Cortex of kidney (tissue), 1 donor: ENCODE measurements around the gene MICALL1.

Experiments used
- DNase-seq: peaks from one replicate; lab custom pipeline; 2025; lab: John Stamatoyannopoulos, UW

Gene MICALL1

DNA sequence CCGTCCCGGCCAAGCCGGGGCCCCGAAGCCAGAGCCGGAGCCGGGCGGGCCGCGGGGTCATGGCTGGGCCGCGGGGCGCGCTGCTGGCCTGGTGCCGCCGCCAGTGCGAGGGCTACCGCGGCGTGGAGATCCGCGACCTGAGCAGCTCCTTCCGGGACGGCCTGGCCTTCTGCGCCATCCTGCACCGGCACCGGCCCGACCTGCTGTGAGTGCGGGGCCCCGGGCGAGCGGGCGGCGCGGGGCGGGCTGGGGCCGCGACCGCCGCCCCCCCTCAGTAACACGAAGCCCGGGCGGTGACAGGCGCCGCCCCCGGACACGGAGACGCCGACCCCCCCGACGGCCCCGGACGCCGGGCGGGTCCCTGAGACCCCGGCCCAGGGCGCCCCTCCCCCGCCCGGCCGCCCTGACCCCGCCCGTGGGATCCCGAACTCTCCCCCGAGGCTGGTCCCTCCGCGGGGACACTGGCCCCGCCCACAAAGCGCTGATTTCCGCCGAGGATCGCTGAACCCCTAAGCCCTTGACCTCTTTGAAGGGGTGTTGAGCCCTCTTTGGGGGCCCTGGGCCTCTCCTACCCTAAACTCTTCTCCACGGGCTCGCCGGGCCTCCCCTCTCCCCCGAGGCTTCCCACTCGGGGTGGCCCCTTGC, 389 bp downstream of the MICALL1 start:
- no peak for DNase-seq

GRCh38 chr22:37907036-37907954, 1.2 kb downstream of the MICALL1 start:
- DNase-seq = no peak

DNA sequence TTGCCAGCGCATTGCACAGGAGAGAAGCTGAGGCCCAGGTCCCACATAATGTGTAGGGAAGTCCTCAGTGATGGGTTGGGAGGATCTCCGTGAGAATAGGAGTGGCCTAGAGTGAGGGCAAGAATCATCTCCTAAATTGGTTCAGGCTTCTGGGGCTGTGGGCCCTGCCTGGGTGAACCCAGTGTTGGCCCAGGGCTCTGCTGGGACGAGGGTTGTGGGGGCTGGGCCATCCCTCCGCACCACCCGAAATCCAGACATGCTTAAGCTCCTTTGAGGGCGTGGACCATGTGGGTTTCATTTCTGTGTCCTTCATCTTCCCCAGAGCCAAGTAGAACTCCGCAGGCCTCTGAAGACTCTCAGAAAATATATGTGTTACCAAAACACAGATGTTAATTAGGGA, 3.7 kb downstream of the MICALL1 start:
- no peak for DNase-seq

DNA sequence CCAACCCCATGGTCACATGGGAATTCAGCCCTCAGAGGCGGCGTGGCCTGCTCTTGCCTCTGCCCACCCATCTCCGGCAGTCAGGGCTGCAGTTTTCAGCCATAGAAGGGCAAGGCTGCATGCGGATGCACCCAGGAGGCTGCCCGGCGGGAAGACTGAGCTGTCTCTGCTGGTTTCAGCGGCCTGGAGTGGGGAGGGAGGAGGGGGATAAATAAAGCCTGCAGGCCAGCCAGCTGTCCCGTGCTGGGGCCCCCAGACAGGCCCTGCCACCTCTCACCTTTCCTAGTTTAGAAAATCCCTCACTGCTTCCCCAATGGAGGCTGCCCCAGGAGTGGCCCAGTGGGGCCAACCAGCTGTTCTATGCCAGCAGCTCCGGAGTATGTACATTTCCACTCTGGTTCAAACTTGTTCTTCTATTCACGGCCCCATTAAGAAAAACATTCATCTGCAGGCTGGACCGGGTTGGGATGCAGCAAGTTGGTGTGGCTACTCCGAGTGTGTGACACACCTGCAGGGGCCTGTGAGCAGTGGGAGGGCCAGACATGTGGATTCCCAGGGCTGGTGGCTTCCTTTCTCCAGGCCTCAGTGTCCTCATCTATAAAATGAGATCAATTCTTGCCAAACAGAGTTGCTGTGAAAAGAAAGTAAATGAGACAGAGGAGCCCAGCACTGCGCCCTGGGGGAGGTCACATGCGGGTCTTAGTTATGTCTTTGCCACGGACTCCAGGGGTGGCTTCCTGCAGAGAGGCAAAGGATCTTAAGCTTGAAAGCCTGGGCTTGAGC, 5.0 kb downstream of the MICALL1 start:
- DNase-seq = no peak

DNA sequence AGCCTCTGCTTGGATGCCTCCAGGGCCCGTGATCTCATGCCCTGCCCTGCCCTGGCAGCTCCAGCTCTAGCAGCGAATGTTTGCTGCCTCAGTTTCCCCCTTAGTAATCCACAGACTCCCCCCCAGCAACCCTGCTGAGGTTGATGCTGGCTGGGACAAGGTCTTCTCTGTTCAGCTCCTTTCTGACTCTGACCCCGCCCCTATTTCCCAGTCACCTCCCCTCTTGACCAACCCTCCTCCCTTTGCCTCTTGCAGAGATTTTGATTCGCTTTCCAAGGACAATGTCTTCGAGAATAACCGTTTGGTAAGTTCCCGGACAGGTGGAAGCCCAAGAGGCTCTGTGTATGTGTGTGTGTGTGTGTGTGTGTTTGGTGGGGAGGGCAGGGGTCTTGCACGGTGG, 5.6 kb downstream of the MICALL1 start:
- no peak for DNase-seq

GRCh38 chr22:37912171-37912570, 6.1 kb downstream of the MICALL1 start:
- DNase-seq = no peak

DNA sequence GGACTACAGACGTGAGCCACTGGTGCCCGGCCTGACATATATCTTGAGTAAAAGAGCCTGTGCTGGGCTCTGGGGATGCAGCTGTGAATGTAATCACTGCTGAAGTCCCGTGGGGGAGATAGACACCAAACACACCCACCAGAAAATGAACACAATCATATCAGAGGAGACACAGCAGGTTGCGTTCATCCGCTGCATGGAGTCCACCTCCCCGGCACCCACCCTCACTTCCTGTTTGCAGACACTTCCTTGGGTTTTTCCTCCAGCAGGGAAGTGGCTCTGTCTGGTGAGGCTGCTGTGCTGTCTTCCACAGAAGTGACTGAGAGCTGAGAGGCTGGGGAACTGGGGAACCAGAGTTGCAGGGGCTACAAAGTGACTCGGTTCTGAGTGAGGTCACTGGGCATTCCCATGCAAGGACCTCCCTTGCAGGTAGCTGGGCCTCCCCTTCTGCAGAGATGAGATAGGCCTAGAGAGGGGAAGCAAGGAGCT, 7.2 kb downstream of the MICALL1 start:
- DNase-seq = no peak

- DNase-seq = no peak
These were observed 10.2 kb downstream of the MICALL1 start for GRCh38 chr22:37916311-37916710.

DNA sequence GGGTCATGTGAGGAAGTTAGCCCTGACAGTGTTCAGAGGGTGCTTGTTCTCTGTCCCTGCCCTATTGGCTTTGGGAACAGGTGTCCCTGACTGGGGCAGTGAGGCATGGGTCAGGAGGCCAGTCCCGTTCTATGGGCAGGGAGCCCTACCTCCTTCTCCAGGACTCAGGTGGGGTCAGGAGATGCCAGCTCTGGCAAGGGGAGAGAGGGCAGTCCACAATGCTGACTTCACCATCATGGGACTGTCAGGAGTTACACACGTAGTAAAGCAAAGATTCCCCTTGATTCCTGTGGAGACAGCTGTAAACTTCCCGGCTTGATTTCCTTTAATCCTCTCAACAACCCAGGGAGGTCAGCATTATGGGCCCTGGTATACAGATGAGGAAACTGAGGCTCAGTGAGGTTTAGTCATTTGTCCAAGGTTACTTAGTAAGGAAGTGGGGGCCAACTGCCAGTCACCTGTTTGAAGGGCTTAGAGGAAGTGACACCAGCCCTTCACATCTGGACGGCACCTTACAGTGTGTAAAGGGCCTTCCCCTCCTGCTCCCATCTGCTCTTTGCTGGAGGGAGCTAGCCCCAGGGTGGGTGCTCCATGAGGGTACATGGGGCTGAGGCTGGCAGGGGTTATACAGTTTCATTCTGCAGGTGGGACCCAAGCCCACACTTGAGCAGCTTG, 11.9 kb downstream of the MICALL1 start:
- no peak for DNase-seq

DNA sequence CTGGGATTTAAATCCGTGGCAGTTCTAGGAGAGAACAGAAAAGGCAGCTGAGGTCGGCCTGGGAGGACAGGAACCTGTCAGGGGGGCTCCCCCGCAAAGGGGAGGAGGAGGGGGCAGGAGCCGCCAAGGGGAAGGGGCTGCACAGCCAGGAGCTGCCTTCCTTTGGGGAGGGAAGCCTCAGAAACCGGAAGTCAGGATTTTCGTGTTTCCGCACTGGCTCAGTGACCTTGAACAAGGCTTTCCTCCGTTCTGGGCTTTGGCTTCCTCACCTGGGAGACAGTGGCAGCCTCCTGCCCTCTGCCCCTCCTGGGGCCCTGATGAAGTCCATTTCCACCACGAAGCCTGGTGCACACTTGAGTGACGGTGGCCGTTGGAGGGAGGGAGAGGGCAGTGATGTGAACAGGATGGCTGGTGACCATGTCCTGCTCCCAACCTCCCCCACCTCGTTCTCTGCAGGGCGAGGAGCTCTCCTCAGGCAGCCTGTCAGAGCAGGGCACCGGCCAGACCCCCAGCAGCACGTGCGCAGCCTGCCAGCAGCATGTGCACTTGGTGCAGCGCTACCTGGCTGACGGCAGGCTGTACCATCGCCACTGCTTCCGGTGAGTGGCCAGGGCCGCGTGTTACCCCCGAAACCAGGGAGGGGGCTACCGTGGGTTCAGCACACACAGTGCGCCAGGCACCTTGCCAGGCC, 12.6 kb downstream of the MICALL1 start:
- DNase-seq = no peak

GRCh38 chr22:37920126-37920525, 14.0 kb downstream of the MICALL1 start:
- DNase-seq = no peak

DNA sequence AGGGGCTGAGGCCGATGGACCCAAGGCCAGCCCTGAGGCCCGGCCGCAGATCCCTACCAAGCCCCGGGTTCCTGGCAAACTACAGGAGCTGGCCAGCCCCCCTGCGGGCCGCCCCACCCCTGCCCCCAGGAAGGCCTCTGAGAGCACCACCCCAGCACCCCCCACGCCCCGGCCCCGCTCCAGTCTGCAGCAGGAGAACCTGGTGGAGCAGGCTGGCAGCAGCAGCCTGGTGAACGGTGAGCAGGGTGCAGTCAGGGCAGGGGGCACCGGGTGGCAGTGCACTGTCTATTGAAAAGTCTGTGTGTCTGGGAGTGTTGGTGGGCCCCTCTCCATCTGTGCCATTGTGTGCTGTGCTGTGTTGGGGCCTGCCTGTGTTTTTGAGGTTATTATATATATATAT, 16.1 kb downstream of the MICALL1 start:
- DNase-seq = no peak

GRCh38 chr22:37923927-37924326, 17.8 kb downstream of the MICALL1 start:
- no peak for DNase-seq

DNA sequence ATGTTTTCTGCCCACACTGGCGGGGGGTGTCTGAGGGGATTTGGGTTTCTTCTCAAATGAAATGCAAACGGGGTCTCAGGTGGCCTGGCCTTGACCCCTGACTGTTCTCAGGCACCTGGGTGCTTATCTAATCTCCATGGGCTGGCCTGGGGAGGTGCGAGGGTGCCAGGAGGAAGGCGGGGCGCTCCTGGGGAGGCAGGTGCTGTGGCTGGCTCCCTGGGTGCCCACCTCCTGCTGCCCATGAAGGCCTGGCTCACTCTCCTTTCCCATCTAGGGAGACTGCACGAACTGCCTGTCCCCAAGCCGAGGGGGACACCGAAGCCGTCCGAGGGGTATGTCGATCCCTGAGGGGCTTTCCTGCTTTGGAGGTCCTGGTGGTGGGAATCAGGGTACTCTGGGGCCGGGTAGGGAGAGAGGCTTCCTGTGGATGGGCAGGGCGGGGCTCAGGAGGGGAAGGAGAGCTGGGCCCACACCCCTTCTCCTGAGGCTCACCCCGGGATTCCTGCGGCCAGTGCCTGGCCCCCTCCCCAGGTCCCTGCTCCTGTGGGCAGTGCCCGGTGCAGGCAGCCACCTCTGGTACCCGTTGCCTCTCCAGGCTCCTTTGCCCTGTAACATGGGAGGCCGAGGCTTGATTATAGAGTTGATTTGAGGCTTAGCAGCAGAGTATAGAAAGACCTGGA, 18.4 kb downstream of the MICALL1 start:
- no peak for DNase-seq

- DNase-seq = no peak
These were observed 19.2 kb downstream of the MICALL1 start for GRCh38 chr22:37925330-37925729.

DNA sequence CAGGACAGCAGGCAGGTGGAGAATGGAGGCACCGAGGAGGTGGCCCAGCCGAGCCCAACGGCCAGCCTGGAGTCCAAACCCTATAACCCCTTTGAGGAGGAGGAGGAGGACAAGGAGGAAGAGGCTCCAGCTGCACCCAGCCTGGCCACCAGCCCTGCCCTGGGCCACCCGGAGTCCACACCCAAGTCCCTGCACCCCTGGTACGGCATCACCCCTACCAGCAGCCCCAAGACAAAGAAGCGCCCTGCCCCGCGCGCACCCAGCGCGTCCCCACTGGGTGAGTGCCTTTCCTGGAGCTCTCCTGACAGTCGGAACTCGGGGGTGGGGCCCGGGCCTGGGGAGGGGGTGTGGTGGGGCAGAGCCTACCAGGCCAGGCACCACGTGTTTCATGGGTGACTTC, 19.7 kb downstream of the MICALL1 start:
- no peak for DNase-seq

DNA sequence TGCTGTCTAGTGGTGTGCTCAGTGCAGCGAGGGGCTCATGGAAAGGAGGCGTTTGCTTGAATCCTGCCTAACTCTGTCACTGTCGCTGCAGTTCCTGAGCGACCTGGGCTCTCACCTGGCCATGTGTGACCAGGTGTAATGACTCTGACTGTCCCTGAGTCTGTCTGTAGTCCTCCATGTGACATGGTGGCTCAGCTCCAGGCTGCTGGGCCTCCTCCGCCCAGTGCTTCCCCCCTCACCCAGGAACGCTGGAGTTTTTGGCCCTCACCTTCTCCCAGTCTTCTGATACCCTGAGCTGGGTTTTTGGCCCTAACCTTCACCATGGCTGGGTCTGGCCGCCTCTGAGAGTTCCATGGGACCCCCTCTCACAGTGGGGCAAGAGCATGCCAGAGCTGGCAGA, 20.3 kb downstream of the MICALL1 start:
- no peak for DNase-seq

DNA sequence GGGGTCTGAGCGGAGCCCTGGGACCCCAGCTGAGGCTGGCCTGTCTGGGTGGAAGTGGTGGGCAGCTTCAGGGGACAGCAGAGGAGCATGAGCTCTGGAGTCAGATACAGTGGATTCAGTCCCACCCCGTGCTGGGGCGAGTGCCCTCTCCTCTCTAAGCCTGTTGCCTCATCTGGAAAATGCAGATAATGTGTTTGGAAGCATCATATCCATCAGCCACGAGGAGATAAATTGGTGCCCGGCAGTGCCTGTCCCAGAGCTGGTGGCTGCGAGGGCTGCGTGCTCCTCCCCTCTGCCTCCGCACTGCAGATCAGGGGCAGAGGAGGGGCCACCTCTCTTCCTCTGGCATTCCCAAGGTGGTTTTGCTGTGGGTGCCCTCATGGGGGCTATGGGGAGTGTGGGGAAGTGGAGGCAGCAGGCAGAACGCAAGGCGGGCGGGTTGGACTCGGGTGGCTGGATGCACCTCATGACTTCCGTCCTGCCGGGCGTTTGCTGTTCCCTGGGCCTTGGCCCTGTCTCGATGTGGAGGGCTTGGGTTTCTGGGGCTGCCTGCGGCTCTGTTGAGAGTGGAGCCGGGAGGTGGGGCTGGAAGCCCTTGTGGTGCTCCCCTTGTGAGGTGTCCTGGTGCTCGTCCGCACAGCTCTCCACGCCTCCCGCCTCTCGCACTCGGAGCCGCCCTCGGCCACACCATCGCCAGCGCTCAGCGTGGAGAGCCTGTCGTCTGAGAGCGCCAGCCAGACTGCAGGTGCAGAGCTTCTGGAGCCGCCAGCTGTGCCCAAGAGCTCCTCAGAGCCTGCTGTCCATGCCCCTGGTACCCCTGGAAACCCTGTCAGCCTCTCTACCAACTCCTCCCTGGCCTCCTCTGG, 20.9 kb downstream of the MICALL1 start:
- no peak for DNase-seq

GRCh38 chr22:37927637-37927936, 21.5 kb downstream of the MICALL1 start:
- no peak for DNase-seq

GRCh38 chr22:37929390-37929789, 23.3 kb downstream of the MICALL1 start:
- DNase-seq = no peak
